Skin of body (tissue), 2 donors: ENCODE measurements around the gene CHD5. TPM values are rescaled to one million over a fixed set of nuclear protein-coding genes. Genes with fewer than 3 reads are reported as not detected.
A peak's percentile ranks its signal among the peaks of the same experiment; 100 is the strongest.

Experiments used
- DNase-seq: peaks from one replicate; lab custom pipeline; 2025; lab: John Stamatoyannopoulos, UW
- total RNA-seq: library from RNA; depleted of rRNA; stranded (reverse); fragments of >200 nt; gene quantifications from one replicate; pipeline ENCODE4 v1.2.3, GENCODE V29; 2014

The CHD5 gene
- total RNA-seq, 1 donor from 2014 or later = 1.4 TPM

DNA sequence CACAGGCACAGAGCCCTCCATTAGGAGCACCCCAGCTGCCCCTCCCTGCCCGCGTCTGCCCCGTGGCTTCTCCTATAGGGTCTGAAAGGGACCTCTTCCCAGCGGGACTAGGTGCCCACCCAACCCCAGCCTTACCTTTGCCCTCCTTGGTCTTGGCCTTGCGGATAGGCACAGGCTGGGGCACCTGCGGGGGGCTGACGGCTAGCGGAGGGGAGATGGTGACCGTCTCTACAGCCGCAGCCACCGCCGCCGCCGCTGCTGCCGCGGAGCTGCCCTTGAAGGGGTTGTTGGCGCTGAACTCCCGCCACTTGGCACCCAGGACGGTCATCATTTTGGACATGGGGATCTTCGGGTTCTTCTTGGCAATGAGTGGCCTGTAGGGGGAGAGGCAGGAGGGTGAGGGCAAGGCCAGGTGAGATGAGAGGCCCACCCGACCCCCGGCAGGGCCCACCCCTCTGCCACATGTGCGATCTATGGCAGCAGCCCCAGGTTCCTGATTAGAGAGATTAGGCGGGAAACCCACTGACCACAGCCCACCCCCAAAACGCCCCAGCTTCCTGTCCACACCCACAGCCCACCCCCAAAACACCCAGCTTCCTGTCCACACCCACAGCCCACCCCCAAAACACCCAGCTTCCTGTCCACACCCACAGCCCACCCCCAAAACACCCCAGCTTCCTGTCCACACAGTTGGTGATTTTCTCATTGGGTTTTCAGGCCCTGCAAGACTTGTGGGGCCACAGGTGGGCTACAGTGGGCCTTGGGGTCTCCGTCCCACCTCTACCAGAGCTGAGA, 25.4 kb downstream of the CHD5 start:
- no peak for DNase-seq

DNA sequence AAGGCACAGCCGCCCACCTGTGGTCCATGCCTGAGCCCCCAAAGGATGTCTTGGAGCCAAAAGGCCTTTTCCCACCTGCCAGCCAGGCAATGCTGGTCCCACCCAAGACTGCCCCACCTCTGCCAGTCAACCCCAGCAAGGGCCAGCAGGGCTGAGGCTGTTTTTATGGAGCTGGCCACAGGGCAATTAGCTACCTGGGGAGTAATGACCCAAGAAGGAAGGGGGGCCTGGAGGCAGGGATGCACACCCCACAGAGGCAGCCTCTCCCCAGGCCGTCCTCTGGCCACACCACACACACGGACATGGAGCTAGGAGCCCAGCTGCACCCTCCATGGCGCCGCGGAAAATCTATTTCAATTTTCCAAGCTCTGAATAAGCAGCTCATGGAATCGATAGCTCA, 27.2 kb downstream of the CHD5 start:
- no peak for DNase-seq

DNA sequence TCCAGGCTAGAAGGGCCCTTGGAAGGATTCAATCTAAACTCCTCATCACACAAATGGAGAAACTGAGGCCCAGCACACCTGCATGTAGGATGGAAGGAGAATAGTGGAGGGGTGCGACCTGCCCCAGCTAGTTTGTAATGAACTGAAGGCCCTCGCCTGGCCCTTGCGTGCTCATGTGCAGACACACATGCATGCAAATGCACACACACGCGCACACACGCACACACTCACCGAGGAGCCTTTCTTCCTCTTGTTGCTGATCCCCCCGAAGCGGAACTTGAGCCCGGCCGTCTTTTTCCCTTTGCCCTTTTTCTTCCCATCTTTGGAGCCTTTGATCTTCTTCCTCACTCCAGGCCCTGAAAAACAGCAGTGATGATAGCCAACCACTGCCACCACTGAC, 27.9 kb downstream of the CHD5 start:
- DNase-seq = no peak

DNA sequence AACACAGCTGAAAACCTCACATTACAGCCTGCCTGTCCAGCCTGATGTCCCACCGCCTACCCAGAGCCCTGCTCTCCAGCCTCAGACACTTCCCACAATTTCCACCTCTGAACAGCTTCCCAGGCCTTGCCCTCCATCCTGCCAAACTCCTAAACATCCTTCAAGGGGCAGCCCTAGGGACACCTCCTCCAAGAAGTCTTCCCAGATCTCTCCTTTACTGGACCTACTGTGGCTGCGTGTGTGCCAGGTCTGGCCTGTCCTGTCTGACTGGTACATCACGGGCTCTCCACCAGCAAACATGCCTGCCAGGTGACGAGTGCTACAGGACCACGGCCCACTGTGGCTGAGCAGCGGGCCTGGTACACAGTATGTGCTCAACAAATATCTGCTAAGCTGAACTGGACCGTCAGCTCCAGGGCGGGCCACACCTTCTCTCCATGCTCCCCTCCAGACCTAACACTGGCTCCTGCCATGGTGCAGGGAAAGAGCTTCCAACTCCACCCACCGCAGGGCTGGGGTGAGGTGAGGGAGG, 28.8 kb downstream of the CHD5 start:
- DNase-seq = no peak

- no peak for DNase-seq
Observed at GRCh38 chr1:6150006-6150938, 29.8 kb downstream of the CHD5 start.

- no peak for DNase-seq
Observed at GRCh38 chr1:6149597-6149996, 30.5 kb downstream of the CHD5 start.

DNA sequence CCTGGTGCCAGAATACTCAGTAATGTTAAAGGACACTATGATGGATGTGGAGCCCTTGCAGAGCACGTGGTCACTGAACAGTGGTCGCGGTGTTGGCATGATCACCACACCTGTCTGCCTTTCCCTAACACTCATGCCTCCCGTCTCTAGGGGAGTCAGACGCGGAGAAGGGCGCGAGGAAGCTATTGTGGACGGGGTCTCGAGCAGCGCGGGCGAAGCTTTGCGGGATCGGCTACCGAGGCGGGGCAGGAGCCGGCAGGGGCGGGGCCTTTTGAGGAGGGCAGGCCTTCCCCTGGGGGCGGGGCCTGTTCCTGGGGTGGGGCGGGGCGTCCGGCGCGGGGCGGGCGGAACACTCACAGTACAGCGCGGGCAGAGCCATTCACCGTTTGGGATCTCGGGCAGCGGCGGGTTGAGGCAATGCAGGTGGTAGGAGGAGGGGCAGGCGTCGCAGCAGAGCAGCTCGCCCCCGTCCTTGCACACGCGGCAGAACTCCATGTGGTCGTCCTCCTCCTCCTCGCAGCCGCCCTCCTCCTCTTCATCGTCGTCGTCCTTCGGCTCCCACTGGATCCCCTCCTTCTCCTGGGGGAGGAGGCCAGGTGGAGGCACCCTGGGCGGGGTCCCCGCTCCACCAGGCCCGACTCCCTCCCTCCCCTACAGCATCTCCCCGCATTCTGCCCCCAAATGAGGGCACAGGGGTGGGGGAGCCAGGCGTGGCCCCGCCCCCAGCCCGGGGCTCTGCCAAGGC, 31.5 kb downstream of the CHD5 start:
- no peak for DNase-seq

- DNase-seq = no peak
Observed at GRCh38 chr1:6145864-6146410, 34.2 kb downstream of the CHD5 start.

DNA sequence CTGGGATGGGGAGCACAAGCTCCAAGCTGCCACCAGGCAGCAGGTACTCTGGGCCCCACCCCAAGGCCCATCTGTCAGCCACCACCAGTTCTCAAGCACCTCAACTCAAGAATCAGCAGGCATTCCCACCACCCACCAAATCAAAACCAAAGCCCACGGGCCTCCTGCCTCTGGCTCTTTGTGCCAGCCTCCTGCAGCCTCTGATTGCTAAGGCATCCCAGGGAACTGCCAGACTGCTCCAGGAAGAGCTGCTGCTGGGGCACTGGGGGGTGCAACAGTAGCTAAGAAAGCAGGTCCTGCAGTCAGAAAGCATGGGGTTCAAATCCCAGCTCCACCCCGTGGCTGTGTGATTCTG, 34.7 kb downstream of the CHD5 start:
- DNase-seq = no peak

- peak; percentile 30 for DNase-seq
Observed at GRCh38 chr1:6144647-6145395, 35.3 kb downstream of the CHD5 start.

DNA sequence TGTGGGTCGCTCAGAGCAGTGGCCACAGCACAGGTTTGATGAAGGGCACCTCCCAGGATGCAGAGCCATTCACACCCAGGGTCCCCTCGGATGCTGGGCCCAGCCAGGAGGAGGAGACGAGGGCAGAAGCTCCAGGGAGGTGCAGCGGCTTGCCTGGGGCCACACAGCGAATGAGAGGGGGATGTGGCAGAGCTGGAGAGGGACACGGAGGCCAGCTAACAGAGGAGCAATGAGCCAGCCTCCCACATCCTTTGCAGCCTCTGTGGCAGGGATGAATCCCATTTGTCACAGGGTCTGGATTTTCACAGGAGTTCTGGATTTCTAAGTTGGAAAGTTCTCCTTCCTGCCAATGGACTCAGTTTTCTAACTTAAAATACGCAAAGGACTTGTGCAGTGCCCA, 35.9 kb downstream of the CHD5 start:
- DNase-seq = no peak

- no peak for DNase-seq
Observed at GRCh38 chr1:6143395-6143794, 36.7 kb downstream of the CHD5 start.

DNA sequence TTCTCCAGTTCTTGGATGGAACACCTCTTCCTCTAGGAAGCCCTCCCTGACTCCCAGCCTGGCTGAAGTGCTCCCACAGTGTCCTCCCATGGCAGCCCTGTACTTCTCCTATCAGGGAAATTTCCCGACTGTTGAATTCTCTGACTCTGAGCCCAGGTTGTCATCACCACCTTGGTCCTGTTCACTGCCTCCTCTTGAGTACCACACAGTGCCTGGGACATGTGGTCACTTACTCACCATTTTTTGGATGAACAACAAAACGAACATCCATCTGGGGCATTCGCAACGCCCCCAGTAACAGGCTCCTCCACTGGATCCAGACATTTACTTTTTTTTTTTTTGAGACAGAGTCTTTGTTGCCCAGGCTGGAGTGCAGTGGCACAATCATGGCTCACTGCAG, 37.4 kb downstream of the CHD5 start:
- DNase-seq = no peak

DNA sequence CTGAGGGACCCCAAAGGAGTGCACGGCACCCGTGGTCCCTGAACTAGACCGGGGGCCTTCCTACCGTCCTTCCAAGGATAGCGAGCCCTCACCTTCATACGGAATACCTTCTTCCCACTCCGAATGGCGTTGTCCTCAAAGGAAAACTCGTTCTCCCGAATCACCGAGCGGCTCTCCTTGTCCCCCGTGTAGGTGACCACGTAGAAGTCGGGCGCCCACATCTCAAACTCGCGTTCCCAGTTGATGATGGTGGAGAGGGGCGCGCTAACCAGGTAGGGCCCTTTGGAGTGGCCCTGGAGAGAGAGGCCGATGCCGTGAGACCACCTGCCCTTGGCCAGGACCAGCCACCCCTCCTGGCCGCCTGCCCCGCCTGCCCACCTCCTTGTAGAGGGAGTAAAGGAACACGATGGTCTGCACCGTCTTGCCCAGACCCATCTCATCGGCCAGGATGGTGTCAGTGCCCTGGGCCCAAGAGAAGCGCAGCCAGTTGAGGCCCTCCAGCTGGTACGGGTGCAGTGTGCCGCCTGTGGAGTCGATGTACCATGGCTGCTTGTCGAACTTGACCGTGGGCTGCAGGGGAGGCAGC, 38.0 kb downstream of the CHD5 start:
- no peak for DNase-seq

GRCh38 chr1:6141592-6141991, 38.5 kb downstream of the CHD5 start:
- no peak for DNase-seq

- DNase-seq = no peak
Observed at GRCh38 chr1:6140413-6140812, 39.7 kb downstream of the CHD5 start.

GRCh38 chr1:6137758-6138157, 42.4 kb downstream of the CHD5 start:
- no peak for DNase-seq

DNA sequence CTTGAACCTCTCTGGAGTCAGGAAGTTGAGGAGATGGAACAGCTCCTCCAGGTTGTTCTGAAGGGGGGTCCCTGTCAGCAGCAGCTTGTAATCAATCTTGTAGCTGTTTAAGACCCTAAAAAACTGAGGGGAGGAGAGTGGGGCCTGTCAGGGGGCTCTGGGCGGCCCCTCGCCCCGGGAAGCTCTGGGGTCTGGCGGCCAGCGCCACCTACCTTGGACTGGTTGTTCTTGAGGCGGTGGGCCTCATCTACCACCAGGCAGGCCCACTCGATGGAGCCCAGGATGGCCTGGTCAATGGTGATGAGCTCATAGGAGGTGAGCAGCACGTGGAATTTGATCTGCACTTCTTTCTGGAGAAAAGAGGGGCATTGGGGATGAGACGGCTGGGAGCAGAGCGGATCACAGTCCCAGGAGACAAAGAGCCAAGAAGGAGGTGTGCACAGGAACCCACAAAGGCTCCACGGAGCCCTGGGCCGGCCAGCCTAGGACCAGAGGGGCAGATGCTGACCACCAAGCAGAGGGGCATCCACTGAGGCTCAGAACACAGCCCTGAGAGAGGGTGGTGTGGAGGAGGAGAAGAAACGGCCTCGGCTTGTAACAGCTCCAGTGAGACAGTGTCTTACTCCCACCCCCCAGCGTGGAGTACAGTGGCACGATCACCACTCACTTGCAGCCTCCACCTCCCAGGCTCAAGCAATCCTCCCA, 43.5 kb downstream of the CHD5 start:
- DNase-seq = no peak

DNA sequence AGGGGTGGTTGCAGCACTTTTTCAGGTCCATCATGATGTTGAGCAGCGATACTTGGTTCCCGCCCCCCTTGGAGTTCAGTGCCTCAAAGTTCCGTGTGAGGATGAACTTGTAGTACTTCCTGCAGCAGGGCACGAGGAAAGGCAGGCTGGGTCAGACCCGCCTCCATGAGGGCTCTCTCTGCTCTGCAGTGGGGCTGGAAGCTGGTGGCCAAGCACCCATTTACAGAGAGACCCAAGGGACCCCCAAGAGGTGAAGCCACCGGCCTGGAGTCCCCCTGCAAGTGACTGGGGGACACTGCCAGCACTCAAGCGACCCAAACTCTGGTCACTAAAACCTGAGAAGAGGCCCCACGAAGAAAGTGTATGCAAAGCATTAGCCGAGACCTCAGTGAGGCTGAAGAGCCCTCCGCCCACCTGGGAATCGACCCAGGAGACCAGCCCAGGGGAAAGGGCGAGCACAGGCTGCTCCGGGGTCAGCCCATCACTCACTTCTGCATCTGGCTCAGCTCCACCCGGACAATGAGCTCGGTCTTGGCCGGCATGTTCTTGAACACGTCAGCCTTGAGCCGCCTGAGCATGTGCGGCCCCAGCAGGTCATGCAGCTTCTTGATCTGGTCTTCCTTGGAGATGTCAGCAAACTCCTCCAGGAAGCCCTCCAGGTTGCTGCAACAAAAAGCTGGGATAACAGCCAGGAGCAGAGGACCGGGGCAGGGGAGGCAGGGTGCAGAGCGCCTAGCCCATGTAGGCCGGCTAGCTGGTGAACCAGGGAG, 45.2 kb downstream of the CHD5 start:
- DNase-seq = no peak
